BE2C (cell line): ENCODE data around the gene LARP4.
"Not testable (repeated sequence)": the region's sequence is repeated elsewhere in the genome, so short reads cannot be mapped to it uniquely, and the experiment has no call there.

Source experiments
- DNase-seq: peaks from one replicate; pipeline ENCODE4 v3.0.0-alpha.2; 2020
- H3K27me3 ChIP-seq: fragments of 250-450 bp; sonication (Bioruptor Pico); 2 replicates; pipeline ENCODE4 v1.5.1; 2020; ENCODE audit warnings: mild to moderate bottlenecking
- H3K36me3 ChIP-seq: fragments of 250-450 bp; sonication (Bioruptor Pico); 2 replicates; pipeline ENCODE4 v1.5.1; 2020; ENCODE audit warnings: mild to moderate bottlenecking
- H3K4me1 ChIP-seq: fragments of 250-450 bp; sonication (Bioruptor Pico); 2 replicates; pipeline ENCODE4 v1.5.1; 2020
- H3K4me3 ChIP-seq: 2 replicates; pipeline ENCODE4 v1.5.1; 2011; ENCODE audit warnings: low read depth, low read length
- H3K9me3 ChIP-seq: fragments of 250-450 bp; sonication (Bioruptor Pico); 2 replicates; pipeline ENCODE4 v1.5.1; 2020
- TF ChIP-seq, protein P1 (sequence below): IDR thresholded peaks from 2 replicates; pipeline ENCODE4 v1.5.1; 2012; ENCODE audit warnings: mild to moderate bottlenecking, low read depth, low read length

Gene LARP4

DNA sequence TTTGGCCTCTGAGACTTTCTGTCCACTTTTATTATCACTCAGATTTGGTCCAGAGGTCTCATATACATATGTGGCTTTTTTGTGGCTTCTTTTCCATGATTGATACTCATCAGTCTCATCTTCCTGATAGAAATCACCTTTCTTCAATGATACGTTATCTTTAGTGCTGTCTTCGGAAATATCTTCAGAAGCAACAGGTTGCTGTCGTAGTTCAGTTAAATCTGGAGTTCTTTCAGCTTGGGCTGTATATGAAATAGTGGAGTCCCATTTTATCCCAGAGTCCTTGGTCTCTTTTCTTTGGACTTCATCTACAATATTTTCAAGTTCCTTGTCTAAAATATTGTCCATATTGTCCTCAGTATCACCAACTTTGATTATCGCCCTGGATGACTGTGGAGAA is 45.3 kb upstream of the LARP4 start:
- Histone ChIP-seq H3K9me3 (no peaks in the 10 kb centered on the region), H3K36me3 (no peaks in the 10 kb centered on the region), H3K27me3 (no peaks in the 10 kb centered on the region), H3K4me1 (no peaks in the 10 kb centered on the region; the same call in 1 of the 2 replicates), H3K4me3 (no peak overlapping the region)
- no peak for DNase-seq
- TF ChIP-seq, protein P1, sequence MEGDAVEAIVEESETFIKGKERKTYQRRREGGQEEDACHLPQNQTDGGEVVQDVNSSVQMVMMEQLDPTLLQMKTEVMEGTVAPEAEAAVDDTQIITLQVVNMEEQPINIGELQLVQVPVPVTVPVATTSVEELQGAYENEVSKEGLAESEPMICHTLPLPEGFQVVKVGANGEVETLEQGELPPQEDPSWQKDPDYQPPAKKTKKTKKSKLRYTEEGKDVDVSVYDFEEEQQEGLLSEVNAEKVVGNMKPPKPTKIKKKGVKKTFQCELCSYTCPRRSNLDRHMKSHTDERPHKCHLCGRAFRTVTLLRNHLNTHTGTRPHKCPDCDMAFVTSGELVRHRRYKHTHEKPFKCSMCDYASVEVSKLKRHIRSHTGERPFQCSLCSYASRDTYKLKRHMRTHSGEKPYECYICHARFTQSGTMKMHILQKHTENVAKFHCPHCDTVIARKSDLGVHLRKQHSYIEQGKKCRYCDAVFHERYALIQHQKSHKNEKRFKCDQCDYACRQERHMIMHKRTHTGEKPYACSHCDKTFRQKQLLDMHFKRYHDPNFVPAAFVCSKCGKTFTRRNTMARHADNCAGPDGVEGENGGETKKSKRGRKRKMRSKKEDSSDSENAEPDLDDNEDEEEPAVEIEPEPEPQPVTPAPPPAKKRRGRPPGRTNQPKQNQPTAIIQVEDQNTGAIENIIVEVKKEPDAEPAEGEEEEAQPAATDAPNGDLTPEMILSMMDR = no peak

DNA sequence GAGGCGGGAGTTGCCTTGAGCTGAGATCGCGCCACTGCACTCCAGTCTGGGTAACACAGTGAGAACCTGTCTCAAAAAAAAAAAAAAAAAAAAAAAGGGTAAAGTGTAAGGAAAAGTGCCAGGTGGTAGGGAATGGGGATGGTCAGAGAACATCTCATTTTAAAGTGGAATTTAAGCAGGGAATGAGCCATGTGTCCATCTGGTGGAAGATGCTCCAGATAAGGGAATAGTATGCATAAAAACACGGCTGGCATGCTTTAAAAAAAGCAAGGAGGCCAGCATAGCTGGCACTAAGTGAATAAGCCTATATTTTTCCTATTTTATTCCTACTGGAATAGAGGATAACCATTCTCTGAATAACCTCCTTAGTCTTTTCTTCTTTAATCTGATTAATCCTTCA is 38.0 kb upstream of the LARP4 start:
- Histone ChIP-seq H3K36me3 (no peaks in the 10 kb centered on the region), H3K27me3 (no peaks in the 10 kb centered on the region), H3K9me3 (no peaks in the 10 kb centered on the region), H3K4me3 (no peak overlapping the region), H3K4me1 (no peaks in the 10 kb centered on the region)
- no peak for DNase-seq
- TF ChIP-seq, protein P1 = no peak

DNA sequence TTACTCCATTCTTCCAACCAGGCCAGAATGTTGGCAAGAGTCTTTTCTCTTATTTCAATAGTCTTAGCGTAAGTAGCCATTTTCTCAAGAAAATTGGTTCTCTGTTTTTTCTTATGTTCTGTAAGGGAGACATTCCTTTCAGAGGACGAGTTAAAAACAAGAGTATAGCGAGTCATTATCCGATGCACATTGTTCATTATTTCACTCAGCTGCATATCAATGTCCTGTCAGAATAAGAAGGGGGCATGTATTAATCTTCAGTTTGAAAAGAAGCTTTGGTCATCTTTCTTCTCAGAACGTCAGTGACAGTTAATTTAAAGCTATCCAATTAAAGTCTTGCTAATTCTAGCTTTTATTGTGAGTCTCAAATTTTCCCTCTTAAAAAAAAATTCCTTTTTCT is 37.5 kb upstream of the LARP4 start:
- TF ChIP-seq, protein P1 = no peak
- no peaks in the 10 kb centered on the region for H3K36me3 ChIP-seq
- H3K4me3 ChIP-seq = no peak overlapping the region

DNA sequence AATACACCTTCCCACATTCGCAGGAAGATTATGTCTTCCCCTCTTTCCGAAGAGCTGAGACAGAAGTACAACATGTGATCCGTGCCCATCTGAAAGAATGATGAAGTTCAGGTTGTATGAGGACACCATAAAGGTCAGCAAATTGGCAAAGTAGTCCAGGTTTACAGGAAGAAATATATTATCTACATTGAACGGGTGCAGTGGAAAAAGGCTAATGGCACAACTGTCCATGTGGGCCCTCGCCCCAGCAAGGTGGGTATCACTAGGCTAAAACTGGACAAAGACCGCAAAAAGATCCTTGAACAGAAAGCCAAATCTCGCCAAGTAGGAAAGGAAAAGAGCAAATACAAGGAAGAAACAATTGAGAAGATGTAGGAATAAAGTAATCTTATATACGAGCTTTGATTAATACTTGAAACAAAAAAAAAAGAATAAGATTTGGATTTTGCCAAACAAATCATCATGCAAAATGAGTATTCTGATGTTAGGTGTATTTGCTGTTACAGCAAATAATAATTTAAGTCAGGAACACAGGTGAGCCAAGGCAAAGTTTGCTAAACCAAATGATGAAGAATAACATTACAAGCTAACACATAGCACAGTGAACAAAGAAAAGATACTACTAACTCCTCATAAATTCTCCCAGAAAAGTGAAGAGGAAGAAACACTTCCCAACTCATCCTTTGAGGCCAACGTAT is 34.8 kb upstream of the LARP4 start:
- Histone ChIP-seq H3K27me3 (no peaks in the 10 kb centered on the region), H3K4me1 (no peaks in the 10 kb centered on the region), H3K4me3 (no peak overlapping the region), H3K9me3 (no peaks in the 10 kb centered on the region), H3K36me3 (no peaks in the 10 kb centered on the region)
- TF ChIP-seq, protein P1 = no peak
- DNase-seq = no peak

More for the DNA sequence above, 37.5 kb upstream of the LARP4 start:
- Histone ChIP-seq H3K9me3 (no peaks in the 10 kb centered on the region), H3K4me1 (no peaks in the 10 kb centered on the region), H3K27me3 (no peaks in the 10 kb centered on the region)
- DNase-seq = no peak

DNA sequence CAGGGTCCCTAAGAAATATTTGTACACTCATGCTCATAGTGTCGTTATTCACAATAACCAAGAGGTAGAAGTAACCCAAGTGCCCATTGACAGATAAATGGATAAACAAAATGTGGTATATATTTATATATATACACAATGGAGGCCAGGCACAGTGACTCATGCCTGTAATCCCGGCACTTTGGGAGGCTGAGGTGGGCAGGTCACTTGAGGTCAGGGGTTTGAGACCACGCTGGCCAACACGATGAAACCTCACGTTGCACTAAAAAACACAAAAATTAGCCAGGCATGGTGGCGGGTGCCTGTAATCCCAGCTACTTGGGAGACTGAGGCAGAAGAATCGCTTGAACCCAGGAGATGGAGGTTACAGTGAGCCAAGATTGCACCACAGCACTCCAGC is 30.0 kb upstream of the LARP4 start:
- H3K36me3 ChIP-seq, H3K9me3 ChIP-seq, H3K4me1 ChIP-seq, H3K4me3 ChIP-seq, DNase-seq, H3K27me3 ChIP-seq: not testable (repeated sequence)

DNA sequence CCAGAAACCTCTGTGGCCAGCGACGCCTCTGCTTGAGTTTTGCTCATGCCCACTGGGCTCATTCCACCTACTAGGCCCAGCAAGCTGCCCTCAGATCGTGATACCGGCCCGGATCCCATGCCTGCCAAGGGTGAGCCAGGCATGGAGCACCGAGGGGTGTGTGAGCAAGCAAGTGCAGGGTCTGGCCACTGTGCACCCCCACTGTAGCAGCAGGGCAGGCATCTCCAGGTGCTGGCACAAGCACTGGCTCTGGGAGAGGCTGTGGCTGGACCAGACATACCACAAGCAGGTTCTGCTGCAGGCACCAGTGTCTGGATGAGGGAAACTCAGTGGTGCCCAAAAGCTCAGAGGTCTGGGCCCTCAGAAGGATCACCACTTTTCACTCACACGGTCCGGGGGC is 24.9 kb upstream of the LARP4 start:
- no peaks in the 10 kb centered on the region for H3K36me3 ChIP-seq
- TF ChIP-seq, protein P1 = no peak
- no peak overlapping the region for H3K4me3 ChIP-seq
- H3K9me3 ChIP-seq = no peaks in the 10 kb centered on the region
- DNase-seq = no peak
- no peaks in the 10 kb centered on the region for H3K4me1 ChIP-seq
- H3K27me3 ChIP-seq = no peaks in the 10 kb centered on the region
